Smooth muscle cell of the brain vasculature (primary cell): ENCODE results near the gene SYTL2.
"Not testable (repeated sequence)": the region's sequence is repeated elsewhere in the genome, so short reads cannot be mapped to it uniquely, and the experiment has no call there.

ENCODE experiments used
- DNase-seq: peaks from one replicate; pipeline ENCODE4 v3.0.0-alpha.2; 2012; ENCODE audit warnings: low read depth, low spot score

Gene SYTL2

GRCh38 chr11:85654343-85654742 lies 156.6 kb downstream of the SYTL2 start:
- DNase-seq: not testable (repeated sequence)

DNA sequence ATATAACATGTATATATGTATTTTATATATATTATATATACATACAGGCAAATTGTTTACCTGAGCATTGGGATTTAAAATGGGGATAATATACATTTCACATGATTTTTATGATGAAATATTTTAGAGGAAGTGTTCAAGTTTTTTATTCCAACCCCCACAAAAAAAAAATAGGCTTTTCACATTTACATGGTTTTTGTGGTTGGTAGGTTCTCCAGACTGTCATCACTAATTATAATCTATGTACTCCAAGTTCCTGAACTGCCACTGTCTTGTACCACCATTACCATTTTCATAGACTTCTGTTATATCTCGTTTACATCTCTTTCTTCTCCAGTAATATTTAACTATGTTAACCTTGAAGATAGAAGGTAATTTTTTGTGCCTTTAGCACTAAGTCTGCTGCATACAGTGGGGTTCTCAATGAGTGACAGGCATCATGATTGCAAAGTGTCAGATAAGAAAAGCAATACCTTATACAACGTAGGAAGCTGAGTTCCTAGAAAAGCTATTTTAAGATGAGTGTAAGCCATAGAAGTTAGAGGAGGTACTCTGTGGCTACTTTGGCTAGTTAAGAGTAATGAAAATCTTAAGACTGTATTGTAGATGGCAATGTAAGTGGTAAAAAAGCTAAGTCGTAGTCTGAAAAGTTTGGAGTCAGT lies 158.0 kb downstream of the SYTL2 start:
- no peak for DNase-seq

- no peak for DNase-seq
These were observed 159.8 kb downstream of the SYTL2 start for GRCh38 chr11:85651118-85651517.

- DNase-seq: peak; percentile 50
These were observed 163.2 kb downstream of the SYTL2 start, which contains the start of gene TMEM126A for GRCh38 chr11:85647604-85648299. TMEM126A (plus strand) TSS chr11:85647967; CDS start chr11:85650256, 2,289 bp downstream.

GRCh38 chr11:85647078-85647477 lies 163.9 kb downstream of the SYTL2 start:
- DNase-seq: no peak
